H1 (cell line): ENCODE results near the gene PRKCH. TPM values are rescaled to one million over a fixed set of nuclear protein-coding genes. Genes with fewer than 3 reads are reported as not detected.

Experiments
- CTCF ChIA-PET: fragments of 300-600 bp; sonication (Branson Sonifier 250); formaldehyde crosslinking; loops from one replicate; lab custom pipeline; 2021; ENCODE audit not compliant: partially characterized antibody; lab: Charles Lee
- POLR2A ChIA-PET: fragments of 300-600 bp; sonication (Branson Sonifier 250); formaldehyde crosslinking; loops from one replicate; lab custom pipeline; 2021; ENCODE audit warnings: inconsistent platforms; ENCODE audit not compliant: partially characterized antibody; lab: Charles Lee
- DNase-seq, 2 experiments: peaks; one replicate each; pipeline versions ENCODE4 v3.0.0 to v3.0.0-alpha.2; 2010 to 2022; ENCODE audit warnings: low spot score in 2 of 2, low read depth in 1 of 2, mixed read lengths in 1 of 2
- FAIRE-seq: peaks from 2 replicates; lab custom pipeline; 2011; peaks lifted over from hg19 to GRCh38; lab: Jason Lieb, UNC
- H2AFZ ChIP-seq: 2 replicates; pipeline ENCODE4 v1.8.1; 2012; ENCODE audit warnings: low read length, inconsistent platforms
- H2AK5ac ChIP-seq: 2 replicates; pipeline ENCODE4 v1.6.1; 2013; ENCODE audit warnings: low read depth, low read length
- H2BK120ac ChIP-seq: replicated peaks from 2 replicates; pipeline ENCODE3; 2013; ENCODE audit warnings: low read depth, low read length, inconsistent platforms
- H2BK12ac ChIP-seq: 2 replicates; pipeline ENCODE4 v1.6.1; 2013; ENCODE audit warnings: low read depth, low read length
- H2BK15ac ChIP-seq: 2 replicates; pipeline ENCODE4 v1.6.1; 2013; ENCODE audit warnings: low read length
- H2BK20ac ChIP-seq: 2 replicates; pipeline ENCODE4 v1.6.1; 2013; ENCODE audit warnings: low read length
- H2BK5ac ChIP-seq: 2 replicates; pipeline ENCODE4 v1.6.1; 2013; ENCODE audit warnings: low read depth, low read length
- H3K14ac ChIP-seq: 2 replicates; pipeline ENCODE4 v1.6.1; 2013; ENCODE audit warnings: inconsistent platforms; ENCODE audit not compliant: insufficient read length
- H3K18ac ChIP-seq: 2 replicates; pipeline ENCODE4 v1.6.1; 2013; ENCODE audit warnings: low read length; ENCODE audit errors: extremely low read depth
- H3K23ac ChIP-seq: 2 replicates; pipeline ENCODE4 v1.6.1; 2013; ENCODE audit warnings: inconsistent platforms; ENCODE audit not compliant: insufficient read length
- H3K23me2 ChIP-seq: 2 replicates; pipeline ENCODE4 v1.6.1; 2013; ENCODE audit warnings: low read depth, low read length
- H3K27ac ChIP-seq: 2 replicates; pipeline ENCODE4 v1.6.1; 2011; ENCODE audit warnings: low read depth, low read length, inconsistent platforms
- H3K27me3 ChIP-seq, 4 experiments: replicated peaks in 1 of 4; 1 replicate in 1 of 4; 2 replicates in 3 of 4; pipeline versions ENCODE4 v1.6.1 to v1.8.1; 2011 to 2013; ENCODE audit warnings: low read length in 3 of 4, mild to moderate bottlenecking in 3 of 4, inconsistent platforms in 2 of 4, mixed read lengths in 2 of 4, moderate library complexity in 1 of 4; ENCODE audit not compliant: control insufficient read depth in 3 of 4, insufficient read depth in 3 of 4; ENCODE audit errors: extremely low read depth in 1 of 4
- H3K36me3 ChIP-seq, 4 experiments: 2 replicates each; pipeline versions ENCODE4 v1.6.1 to v1.8.1; 2011 to 2013; ENCODE audit warnings: mild to moderate bottlenecking in 4 of 4, low read length in 3 of 4, moderate library complexity in 2 of 4, control low read depth in 1 of 4, inconsistent platforms in 1 of 4; ENCODE audit not compliant: insufficient read depth in 4 of 4, control insufficient read depth in 2 of 4
- H3K4ac ChIP-seq: replicated peaks from 2 replicates; pipeline ENCODE3; 2013; ENCODE audit warnings: low read length, low read depth, mixed read lengths, inconsistent platforms; ENCODE audit not compliant: insufficient read length
- H3K4me1 ChIP-seq, 4 experiments: replicated peaks in 1 of 4; 1 replicate in 1 of 4; 2 replicates in 3 of 4; pipeline versions ENCODE4 v1.6.1 to v1.8.1; 2011 to 2013; ENCODE audit warnings: low read length in 3 of 4, inconsistent platforms in 2 of 4, mixed read lengths in 1 of 4; ENCODE audit not compliant: insufficient read depth in 4 of 4, control insufficient read depth in 3 of 4
- H3K4me2 ChIP-seq, 2 experiments: 2 replicates each; pipeline versions ENCODE4 v1.6.1 to v1.8.1; 2011 to 2013; ENCODE audit warnings: low read depth in 2 of 2, low read length in 2 of 2, control low read depth in 1 of 2, inconsistent platforms in 1 of 2, mild to moderate bottlenecking in 1 of 2; ENCODE audit not compliant: insufficient read depth in 1 of 2
- H3K4me3 ChIP-seq, 4 experiments: fragments of 200-600, 300-600 bp in 1 of 4; sonication (generic), shearing (Covaris generic), sonication (Bioruptor Twin) in 1 of 4; 2 replicates each; pipeline versions ENCODE4 v1.5.1 to v1.8.1; 2011 to 2016; ENCODE audit warnings: low read length in 4 of 4, low read depth in 3 of 4, control low read depth in 2 of 4, inconsistent platforms in 2 of 4, mild to moderate bottlenecking in 2 of 4, mixed read lengths in 1 of 4, moderate library complexity in 1 of 4; ENCODE audit not compliant: insufficient read depth in 2 of 4; ENCODE audit errors: extremely low read depth in 1 of 4
- H3K56ac ChIP-seq: replicated peaks from 2 replicates; pipeline ENCODE3; 2013; ENCODE audit warnings: low read depth, mild to moderate bottlenecking, mixed read lengths, low read length, inconsistent platforms; ENCODE audit not compliant: insufficient read length
- H3K79me1 ChIP-seq: 2 replicates; pipeline ENCODE4 v1.6.1; 2013; ENCODE audit warnings: low read depth, low read length, control low read depth
- H3K79me2 ChIP-seq, 2 experiments: 2 replicates each; pipeline versions ENCODE4 v1.6.1 to v1.8.1; 2012 to 2013; ENCODE audit warnings: low read length in 2 of 2, mild to moderate bottlenecking in 2 of 2, inconsistent platforms in 1 of 2; ENCODE audit not compliant: insufficient read depth in 2 of 2, control insufficient read depth in 1 of 2
- H3K9ac ChIP-seq, 4 experiments: replicated peaks in 1 of 4; 1 replicate in 1 of 4; 2 replicates in 3 of 4; pipeline versions ENCODE4 v1.6.1 to v1.8.1; 2011 to 2013; ENCODE audit warnings: low read depth in 3 of 4, low read length in 3 of 4, control low read depth in 2 of 4, mild to moderate bottlenecking in 2 of 4, moderate library complexity in 2 of 4, inconsistent platforms in 1 of 4; ENCODE audit errors: extremely low read depth in 1 of 4
- H3K9me3 ChIP-seq, 2 experiments: 2 replicates each; pipeline versions ENCODE4 v1.6.1 to v1.8.1; 2012 to 2013; ENCODE audit warnings: mild to moderate bottlenecking in 2 of 2, moderate library complexity in 2 of 2, control low read depth in 1 of 2, inconsistent platforms in 1 of 2, low read depth in 1 of 2, low read length in 1 of 2, mixed read lengths in 1 of 2; ENCODE audit not compliant: insufficient read depth in 2 of 2
- H4K20me1 ChIP-seq, 2 experiments: replicated peaks in 1 of 2; 2 replicates each; pipeline versions ENCODE3 to v1.8.1; 2011 to 2013; ENCODE audit warnings: inconsistent platforms in 2 of 2, low read length in 2 of 2, mild to moderate bottlenecking in 1 of 2; ENCODE audit not compliant: insufficient read depth in 2 of 2, control insufficient read depth in 1 of 2
- H4K5ac ChIP-seq: 2 replicates; pipeline ENCODE4 v1.6.1; 2013; ENCODE audit warnings: low read length, low read depth, mixed read lengths, inconsistent platforms; ENCODE audit not compliant: insufficient read length
- H4K8ac ChIP-seq: 2 replicates; pipeline ENCODE4 v1.8.0; 2013; ENCODE audit warnings: mild to moderate bottlenecking, moderate library complexity, low read length, inconsistent platforms; ENCODE audit not compliant: insufficient read depth; ENCODE audit errors: extremely low read depth
- H4K91ac ChIP-seq: replicated peaks from 2 replicates; pipeline ENCODE3; 2013; ENCODE audit warnings: low read length, mixed read lengths, inconsistent platforms; ENCODE audit not compliant: insufficient read length
- HDAC6 ChIP-seq: IDR thresholded peaks from one replicate; pipeline ENCODE4 v1.7.1; 2012; ENCODE audit warnings: low read depth, mild to moderate bottlenecking, inconsistent platforms, low read length, moderate library complexity
- SP2 ChIP-seq: IDR thresholded peaks from 2 replicates; pipeline ENCODE4 v1.6.1; 2012; ENCODE audit warnings: mild to moderate bottlenecking, low read length, inconsistent platforms
- SUZ12 ChIP-seq: fragments of 200-600 bp; sonication (generic); IDR thresholded peaks from 2 replicates; pipeline ENCODE4 v1.6.1; 2012; ENCODE audit warnings: mild to moderate bottlenecking, inconsistent platforms, low read length, moderate library complexity, mixed read lengths
- TAF7 ChIP-seq: optimal IDR thresholded peaks from 2 replicates; pipeline ENCODE3; 2011; ENCODE audit warnings: low read depth, mild to moderate bottlenecking, inconsistent platforms, low read length, moderate library complexity, borderline replicate concordance
- WGBS, 2 experiments: shearing (Covaris generic) in 1 of 2; methylation state at CpG; one replicate each; pipeline versions ENCODE4 v1.1.6 to v1.1.7; 2013 to 2015; ENCODE audit warnings: low lambda C conversion rate in 2 of 2, mixed read lengths in 2 of 2, inconsistent platforms in 1 of 2, low coverage in 1 of 2, missing lambda C conversion rate in 1 of 2; ENCODE audit not compliant: insufficient replicate concordance in 2 of 2, insufficient coverage in 1 of 2, insufficient read length in 1 of 2; ENCODE audit errors: extremely low coverage in 1 of 2, missing lambda C conversion rate in 1 of 2; 5-methylcytosine and 5-hydroxymethylcytosine counted together
- polyA plus RNA-seq, 7 experiments: library from polyadenylated mRNA; depleted of rRNA in 3 of 7; stranded (reverse) in 5 of 7; unstranded in 2 of 7; fragments of >200 nt in 5 of 7; fragments of 200-250 nt in 2 of 7; gene quantifications; 1 replicate in 5 of 7; 2 replicates in 1 of 7; 4 replicates in 1 of 7; pipeline versions ENCODE4 v1.2.1 to v1.2.3, GENCODE V29; 2011 to 2013; ENCODE audit warnings: missing spikeins in 2 of 7, mixed read lengths in 2 of 7
- total RNA-seq: library from RNA; stranded (reverse); fragmentation: NEBNext Ultra II Directional; extraction: Animal tissue kit (Norgen Biotek cat#: 25700); gene quantifications from 2 replicates; pipeline ENCODE4 v1.2.1, GENCODE V29; 2021

PRKCH gene
- total and polyA plus RNA-seq, 2 of the 8 experiments (the other 6 are each of a cell fraction or from before 2014, with no cell fraction given): 6.4 to 7.0 TPM

DNA sequence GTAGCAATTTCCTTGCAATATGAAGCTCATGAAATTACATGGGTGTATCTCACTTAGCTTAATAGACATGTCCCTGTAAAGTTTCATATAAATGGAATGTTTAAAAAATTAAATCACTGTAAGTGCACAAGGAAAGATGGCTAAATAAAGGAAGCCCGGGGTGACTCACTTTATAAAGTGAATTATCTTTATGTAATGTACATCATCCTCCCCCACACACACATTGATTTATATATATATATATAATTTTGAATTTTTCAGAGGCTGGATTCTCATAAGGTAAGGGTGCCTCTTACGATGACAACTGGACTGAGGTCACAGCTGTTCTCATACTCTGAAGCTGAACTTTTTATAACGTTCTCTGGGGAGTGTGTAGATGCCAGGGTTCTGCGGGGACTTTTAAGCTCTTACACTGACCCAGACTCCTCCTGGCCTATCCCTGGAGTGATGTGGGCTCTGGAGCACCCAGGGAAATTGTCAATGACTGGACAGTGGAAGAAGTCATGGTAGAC is 265.2 kb downstream of the PRKCH start:
- H3K4me3 ChIP-seq: no peak overlapping the region
- no peak overlapping the region for H2BK12ac ChIP-seq
- H2BK120ac ChIP-seq: no peak overlapping the region
- H2BK5ac ChIP-seq: no peak overlapping the region
- H4K91ac ChIP-seq: no peak overlapping the region
- H3K14ac ChIP-seq: no peak overlapping the region
- H3K4me2 ChIP-seq: no peak overlapping the region
- no peak overlapping the region for H3K4ac ChIP-seq
- no peaks in the 10 kb centered on the region for H3K23me2 ChIP-seq
- no peak overlapping the region for H2AK5ac ChIP-seq
- FAIRE-seq (no peak), DNase-seq (no peak)
- H3K79me2 ChIP-seq: no peaks in the 10 kb centered on the region
- POLR2A ChIA-PET: no interaction called here
- 88% methylated on average over 4 of the region's 4 CpGs; no CpG with 5 or more reads in 1 of the 2 experiments for WGBS, 2 experiments
- no peak overlapping the region for H4K5ac ChIP-seq
- H3K23ac ChIP-seq: no peak overlapping the region
- H2BK15ac ChIP-seq: no peak overlapping the region
- CTCF ChIA-PET: interaction anchor here (0.6 to 2.8 kb wide), 3 partner anchors 17 to 305 kb away, joined by 3 to 10 read pairs (median 4); no protein-coding TSS in a partner anchor
- H3K79me1 ChIP-seq: no peaks in the 10 kb centered on the region
- no peak overlapping the region for H3K56ac ChIP-seq
- H4K8ac ChIP-seq: no peak overlapping the region
- no peak overlapping the region for H2AFZ ChIP-seq
- H3K9ac ChIP-seq: no peak overlapping the region
- H3K4me1 ChIP-seq: peaks cover 0 to 2% (median 0%) of the 10 kb centered on the region in 4 experiments; a peak in 1 of 7 replicates
- H3K36me3 ChIP-seq: no peaks in the 10 kb centered on the region
- H4K20me1 ChIP-seq: no peaks in the 10 kb centered on the region
- H3K27me3 ChIP-seq: no peaks in the 10 kb centered on the region
- H3K27ac ChIP-seq: no peak overlapping the region
- H2BK20ac ChIP-seq: no peak overlapping the region
- no peaks in the 10 kb centered on the region for H3K9me3 ChIP-seq
- H3K18ac ChIP-seq: no peak overlapping the region
- TF ChIP-seq TAF7: no peak
- no peak for TF ChIP-seq SUZ12
- TF ChIP-seq SP2: no peak
- TF ChIP-seq HDAC6: no peak
